HG03103 (cell line): ENCODE measurements around the gene ATAD2B.

ENCODE experiments used
- ATAC-seq: cut with Tn5 transposase; IDR thresholded peaks from one replicate; pipeline ENCODE4 v1.9.1; 2021; ENCODE audit warnings: low read depth; ENCODE audit not compliant: unreplicated experiment

Gene ATAD2B

DNA sequence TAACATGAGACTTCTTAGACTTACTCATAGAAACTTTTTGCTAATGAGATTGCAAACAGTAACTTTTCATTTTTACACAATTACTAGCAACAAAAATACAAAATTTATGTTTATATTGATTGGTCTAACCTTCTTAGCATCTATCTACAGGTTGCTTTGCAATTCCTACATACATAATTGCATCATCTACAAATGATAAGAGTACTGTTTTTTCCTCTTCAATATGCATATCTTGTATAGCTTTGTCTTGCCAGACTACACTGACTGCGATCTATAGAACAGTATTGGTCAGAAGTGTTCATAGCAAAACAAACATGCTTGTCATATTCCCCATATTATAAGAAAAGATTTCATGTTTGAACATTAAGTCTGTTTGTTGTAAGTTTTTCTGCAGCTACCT, 87.9 kb downstream of the ATAD2B start:
- ATAC-seq, result no peak

DNA sequence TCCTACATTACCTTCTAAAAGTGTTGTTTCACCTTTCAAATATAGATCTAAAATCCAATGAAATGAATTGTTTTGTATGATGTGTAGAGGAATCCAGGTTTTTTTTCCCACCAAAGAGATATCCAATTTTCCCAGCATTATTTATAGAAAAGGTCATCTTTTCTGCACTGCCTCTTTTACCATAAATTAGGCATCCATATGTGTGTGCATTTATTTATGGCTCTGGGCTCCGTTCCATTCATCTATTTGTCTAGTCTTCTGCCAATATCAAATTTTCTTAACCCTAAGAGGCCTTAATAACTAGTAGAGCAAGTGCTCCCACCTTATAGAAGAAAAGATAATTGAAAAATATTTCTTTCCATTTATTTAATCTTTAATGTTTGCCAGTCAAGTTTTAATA, 88.3 kb downstream of the ATAD2B start:
- ATAC-seq, result no peak

DNA sequence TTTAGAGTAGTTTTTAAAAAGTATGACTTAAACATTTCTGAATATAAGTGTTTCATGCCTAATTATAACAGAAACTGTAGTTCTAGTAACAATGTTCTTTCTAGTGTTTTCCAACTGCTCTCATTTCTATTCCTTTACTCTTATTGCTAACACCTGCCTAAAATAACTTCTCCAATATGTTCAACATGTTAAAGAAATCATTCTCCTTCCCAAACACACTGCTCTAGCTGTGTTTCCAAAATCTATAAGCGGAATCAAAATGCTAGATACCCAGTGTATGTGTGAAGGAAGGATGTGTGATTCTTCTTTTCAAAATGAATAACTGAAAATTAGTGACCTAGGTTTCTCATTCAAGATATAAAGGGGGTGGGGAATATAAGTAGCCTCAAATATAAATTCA, 89.1 kb downstream of the ATAD2B start:
- ATAC-seq, result no peak

DNA sequence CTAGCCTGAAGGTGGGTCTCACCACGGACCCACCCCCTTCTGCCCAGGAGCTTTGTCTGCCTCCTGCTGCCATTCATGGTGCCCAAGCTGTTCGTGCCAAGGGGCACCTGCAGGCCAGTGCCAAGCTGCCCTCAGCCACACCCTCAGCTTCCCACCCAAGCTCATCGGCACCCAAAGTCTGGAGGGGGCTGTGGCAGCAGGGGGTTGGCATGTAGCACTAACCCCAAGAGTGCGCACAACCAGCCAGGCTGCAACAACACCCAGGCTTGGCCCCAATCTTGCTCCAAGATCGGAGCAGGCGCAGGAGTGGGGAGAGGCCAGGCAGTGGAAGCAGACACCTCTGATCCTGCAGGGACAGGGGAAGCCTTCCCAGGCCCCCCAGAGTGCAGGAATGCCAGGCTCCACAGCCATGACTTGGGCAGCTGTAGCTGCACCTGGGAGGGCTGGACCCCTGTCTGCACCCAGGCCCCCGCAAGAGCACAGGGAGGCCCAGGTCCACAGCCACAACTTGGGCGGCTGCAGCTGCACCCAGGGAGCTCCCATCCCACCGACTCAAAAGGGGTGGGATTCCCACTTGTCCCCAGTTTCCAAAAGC, 89.9 kb downstream of the ATAD2B start:
- ATAC-seq, result no peak

DNA sequence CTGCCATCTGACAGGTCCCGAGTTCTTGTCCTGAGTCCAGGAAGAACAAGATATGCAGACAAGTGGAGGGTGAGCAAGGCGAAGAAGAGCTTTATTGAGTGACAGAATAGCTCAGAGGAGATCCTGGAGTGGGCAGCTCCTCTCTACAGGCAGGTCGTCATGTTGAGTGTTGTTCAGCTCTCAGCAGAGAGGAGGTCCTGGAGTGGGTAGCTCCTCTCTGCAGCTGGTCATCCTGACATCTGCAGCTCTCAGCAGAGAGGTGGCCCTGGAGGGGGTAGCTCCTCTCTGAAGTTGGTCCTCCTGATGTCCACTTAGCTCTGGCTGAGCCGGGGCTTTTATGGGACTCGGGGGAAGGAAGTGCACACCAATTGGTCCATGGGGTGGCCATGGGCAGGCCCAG, 90.4 kb downstream of the ATAD2B start:
- no peak for ATAC-seq

DNA sequence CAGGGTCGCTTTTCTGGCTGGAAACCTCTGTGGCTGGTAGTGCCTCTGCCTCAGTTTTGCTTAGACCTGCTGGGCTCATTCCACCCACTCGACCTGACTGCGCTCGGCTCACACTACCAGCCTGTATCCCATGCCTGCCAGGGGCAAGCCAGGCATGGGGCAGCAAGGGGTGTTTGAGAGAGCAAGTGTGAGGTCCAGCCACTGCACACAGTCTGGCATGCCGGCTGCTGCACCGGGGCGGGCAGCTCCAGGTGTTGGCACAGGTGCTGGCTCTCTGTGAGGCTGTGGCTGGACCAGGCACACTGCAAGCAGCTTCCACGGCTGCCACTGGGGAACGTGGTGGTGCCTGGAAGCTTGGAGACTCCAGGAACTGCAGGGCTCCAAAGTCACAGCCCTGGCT, 90.9 kb downstream of the ATAD2B start:
- no peak for ATAC-seq

DNA sequence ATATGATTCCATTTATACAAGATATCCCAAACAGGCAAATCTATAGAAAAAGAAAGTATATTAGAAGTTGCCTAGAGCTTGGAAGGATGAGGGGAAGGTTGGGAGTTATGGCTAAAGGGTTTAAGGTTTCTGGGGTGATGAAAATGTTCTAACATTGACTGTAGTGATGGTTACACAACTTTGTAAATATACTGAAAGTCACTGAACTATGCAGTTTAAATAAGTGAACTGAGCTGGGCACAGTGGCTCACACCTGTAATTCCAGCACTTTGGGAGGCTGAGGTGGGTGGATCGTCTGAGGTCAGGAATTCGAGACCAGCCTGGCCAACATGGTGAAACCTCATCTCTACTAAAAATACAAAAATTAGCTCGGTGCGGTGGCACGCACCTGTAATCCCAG, 91.5 kb downstream of the ATAD2B start:
- no peak for ATAC-seq

DNA sequence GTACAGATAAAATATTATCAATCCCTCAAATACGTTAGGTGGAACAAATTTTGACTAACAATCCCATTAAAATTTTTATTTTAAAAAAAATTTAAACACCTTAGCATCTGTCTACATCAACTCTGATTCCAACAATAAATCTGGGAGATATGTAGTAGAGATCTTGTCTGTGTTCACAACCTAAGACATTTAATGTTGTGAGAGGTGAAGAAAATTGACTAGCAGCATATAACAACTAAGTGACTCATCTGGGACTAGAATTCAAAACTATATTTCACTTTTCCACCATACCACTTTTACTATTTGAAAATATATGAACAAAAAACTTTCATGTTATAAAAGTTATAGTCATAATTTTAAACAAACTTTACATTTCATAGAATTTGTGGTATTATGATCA, 97.9 kb downstream of the ATAD2B start:
- no peak for ATAC-seq

DNA sequence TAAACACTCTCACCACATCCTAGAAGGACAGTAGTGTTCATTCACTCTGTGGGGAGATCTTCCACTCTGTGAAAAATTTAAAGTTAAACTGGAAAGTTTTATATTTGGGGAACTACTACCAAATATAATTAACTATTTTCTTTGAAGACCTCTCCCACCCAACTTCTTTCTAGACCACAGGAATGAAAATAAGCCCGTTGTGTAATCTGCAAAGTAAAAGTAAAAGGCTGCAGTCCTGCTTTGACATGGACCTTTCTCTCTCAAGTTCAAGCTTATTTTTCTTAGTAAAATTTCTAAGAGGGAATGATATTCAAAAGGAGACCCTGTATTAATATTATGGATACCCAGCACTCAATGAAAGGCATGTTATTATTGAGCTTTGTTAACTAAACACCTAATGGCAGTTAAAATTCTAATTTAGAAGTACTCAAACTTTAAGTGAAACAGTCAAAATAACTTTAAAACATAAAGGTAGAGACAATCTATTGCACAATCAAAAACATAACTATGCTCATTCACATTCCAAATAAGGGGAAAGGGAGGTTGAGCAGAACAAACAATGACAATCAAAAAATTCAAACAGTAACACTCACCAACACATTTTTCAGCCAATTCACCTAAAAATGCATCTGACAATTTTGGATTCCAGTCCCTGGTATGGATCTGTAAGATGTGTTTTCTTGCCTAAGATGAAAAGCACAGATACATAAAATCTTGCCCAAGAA, 98.5 kb downstream of the ATAD2B start:
- no peak for ATAC-seq

DNA sequence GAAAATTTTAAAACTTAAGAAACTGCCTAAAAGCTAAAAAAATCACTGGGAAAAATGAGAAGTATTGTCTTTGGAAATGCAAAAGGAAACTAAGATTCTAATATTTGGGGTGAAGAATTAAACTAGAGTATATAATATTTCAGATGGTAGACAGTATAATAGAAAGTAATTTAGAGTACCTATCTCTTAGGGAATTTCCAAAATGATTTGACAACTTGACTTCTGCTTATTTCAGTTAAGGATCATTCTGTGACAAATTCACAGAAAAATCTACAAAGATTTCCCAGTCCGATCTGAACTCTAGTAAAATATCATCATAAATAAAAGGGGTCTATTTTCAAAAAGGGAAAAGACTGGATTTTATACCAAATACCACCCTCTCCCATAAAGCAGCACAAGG, 99.6 kb downstream of the ATAD2B start:
- ATAC-seq, result no peak

DNA sequence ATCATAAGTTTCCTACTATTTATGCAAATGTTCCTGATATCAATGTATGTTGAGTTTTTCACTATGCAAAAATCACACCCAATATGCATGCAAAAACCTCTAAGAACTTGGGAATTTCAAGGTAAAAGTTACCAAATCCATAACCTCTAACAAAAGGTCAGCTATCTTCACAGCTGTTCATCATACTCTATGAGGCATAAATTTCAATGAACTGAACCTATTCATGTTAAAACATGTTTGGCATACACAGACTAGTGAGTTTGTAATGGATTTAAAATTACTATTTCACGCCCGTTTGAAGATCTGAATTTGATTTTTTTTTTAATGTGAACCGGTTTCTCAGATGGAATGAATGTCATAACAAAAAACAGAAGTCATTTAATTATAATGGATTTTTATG, 100.2 kb downstream of the ATAD2B start:
- no peak for ATAC-seq

DNA sequence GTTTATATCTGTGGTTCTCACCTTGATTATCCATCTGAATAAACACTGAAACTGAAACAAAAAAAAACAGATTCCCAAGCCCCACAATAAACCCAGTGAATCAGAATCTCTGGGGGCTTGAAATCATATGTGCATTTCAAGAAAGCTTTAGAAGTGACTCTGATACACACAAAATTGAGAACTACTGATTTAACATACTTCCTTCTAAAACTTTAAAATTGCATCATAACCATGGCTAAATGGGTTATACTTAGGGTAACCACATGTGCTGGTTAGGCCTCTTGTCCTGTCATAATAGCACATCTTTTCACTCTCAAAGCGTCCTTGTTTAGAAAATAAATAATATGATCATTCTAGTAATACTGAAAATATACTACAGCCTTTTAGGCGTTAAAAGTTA, 100.9 kb downstream of the ATAD2B start:
- no peak for ATAC-seq

DNA sequence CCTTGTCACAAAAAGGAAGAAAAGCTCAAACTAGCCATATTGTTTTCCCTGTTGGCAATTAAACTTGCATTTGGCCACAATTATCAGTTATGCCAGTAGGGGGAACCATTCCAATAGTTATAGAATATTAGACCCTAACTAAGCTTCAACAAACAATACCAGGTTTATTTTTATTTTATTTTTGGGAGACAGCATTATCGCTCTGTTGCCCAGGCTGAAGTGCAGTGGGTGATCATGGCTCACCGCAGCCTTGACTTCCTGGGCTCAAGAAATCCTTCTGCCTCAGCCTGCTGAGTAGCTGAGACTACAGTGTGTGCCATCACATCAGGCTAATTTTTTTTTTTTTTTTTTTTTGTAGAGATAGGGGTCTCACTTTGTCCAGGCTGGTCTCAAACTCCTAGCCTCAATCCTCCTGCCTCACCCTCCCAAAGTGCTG, 102.1 kb downstream of the ATAD2B start:
- ATAC-seq, result no peak

DNA sequence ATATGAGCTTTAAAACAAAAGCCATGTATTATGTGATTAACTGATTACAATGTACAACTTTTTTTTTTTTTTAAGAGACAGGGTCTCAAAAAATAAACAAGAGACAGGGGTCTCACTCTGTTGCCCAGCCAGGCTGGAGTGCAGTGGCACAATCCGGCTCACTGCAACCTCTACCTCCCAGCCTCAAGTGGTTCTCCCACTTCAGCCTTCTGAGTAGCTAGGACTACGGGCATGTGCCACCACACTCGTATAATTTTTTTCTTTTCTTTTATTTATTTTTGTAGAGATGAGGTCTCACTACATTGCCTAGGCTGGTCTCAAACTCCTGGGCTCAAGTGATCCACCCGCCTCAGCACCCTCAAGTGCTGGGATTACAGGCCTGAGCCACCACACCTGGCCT, 103.1 kb downstream of the ATAD2B start:
- ATAC-seq, result no peak

DNA sequence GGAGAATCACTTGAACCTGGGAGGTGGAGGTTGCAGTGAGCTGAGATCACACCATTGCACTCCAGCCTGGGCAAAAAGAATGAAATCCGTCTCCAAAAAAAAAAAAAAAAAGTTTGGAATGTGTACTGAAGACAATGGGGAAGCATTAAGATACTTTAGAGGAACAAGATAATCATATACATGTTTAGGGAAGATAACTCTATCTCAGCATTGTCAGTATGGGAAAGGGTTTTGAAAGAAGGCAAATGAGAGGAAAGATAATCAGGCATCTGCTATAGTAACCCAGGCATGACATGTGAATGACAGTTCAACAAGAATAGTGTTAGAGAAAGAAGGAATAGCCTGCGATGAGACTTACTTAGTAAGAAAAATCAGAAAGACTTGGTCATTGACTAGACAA, 112.0 kb downstream of the ATAD2B start:
- ATAC-seq, result no peak

DNA sequence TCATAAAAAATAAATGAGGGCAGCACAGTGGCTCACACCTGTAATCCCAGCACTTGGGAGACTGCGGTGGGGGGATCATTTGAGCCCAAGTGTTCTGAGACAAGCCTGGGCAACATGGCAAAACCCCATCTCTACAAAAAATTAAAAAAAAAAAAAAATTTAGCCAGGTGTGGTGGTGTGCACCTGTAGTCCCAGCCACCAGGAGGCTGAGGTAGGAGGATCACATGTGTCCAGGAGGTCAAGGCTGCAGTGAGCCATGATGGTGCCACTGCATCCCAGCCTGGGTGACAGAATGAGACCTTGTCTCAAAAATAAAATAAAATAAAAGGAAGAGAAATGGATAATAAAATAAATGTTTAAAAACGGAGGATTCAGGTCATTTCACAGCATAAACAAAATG, 113.5 kb downstream of the ATAD2B start:
- no peak for ATAC-seq

DNA sequence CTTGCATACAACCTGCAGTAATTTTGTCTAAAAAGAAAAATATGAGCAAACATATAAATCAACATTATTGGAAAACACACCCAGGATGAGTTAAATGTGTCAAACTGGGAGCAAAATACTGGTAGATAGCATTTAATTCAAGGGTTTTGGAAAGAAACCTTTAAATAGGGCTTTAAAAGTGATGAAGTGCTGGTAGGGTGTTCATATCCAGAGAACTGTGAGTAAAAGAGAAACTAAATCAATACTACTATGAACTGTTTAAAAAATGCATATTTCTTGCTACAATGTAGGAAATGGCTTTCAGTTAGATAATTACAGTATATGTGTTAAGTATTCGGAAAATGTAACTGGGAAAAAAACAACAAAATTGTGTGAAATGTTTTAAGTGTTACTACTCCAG, 117.8 kb downstream of the ATAD2B start:
- ATAC-seq, result no peak

DNA sequence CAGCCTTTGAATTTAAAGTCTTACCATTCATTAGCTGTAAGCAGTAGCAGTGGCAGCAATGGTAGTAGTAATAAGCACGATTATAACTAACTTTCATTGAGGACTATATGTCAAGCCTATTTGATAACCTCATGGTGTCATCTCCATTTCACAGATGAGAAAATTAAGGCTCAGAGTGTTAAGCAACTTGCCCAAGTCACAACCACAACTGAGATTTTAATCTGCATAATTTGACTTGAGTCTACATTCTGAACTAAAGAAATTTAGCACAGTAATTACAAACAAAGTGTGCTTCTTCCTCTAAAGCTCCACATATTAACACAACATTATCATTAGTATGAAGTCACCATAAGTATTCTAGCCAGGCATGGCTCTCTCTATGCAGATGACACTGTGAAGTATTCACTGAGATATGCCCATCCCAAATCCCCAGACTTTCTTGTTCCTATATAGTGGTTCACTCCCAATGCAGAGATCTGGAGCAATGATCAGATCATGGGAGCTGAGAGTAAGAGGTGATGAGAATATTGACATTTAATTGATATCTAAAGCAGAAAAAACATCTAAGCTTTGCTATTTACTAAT, 120.2 kb downstream of the ATAD2B start:
- no peak for ATAC-seq

DNA sequence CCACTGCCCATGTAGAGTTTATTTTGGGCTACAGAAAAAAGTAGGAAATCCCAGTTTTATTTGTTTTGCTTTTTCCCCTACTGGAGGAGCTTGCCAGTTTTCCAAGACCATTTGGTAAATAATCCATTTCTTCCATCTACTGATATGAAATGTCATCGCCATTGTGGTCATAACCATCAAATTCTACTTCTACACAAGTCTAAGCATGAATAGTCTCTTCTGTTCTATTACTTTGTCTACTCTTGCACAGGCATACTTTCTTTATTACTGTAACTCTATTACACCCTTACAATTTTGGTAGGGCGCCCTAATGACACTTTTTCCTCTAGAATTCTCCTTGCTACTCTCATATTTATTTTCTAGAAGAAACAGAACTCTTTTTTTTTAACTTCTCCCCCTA, 120.7 kb downstream of the ATAD2B start:
- ATAC-seq, result no peak

DNA sequence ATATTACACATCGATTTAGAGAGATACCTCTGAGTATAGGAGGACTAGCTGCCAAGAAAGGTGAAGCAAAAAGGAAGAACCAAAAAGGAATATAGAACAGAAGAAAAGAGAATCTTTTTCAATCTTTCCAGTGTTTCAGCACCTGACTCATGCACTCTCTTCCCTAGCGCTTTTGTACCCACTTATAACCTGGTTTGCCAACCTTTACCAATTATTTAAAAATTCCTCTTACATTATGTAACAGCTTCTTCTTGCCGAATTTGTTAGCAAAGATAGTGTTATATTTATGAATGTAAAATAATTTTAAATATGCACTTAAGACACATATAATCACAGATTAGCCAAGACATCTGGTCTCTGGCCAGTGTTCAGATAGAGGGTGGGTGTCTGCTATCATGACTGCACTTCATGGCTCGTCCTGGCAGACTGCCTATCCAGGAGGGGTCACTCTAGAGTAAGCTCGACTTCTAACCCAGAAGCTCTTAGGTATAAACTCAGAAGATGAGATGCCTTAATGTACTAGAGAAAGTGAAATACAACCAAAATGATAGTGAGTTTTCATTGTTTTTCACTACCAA, 122.9 kb downstream of the ATAD2B start:
- no peak for ATAC-seq

DNA sequence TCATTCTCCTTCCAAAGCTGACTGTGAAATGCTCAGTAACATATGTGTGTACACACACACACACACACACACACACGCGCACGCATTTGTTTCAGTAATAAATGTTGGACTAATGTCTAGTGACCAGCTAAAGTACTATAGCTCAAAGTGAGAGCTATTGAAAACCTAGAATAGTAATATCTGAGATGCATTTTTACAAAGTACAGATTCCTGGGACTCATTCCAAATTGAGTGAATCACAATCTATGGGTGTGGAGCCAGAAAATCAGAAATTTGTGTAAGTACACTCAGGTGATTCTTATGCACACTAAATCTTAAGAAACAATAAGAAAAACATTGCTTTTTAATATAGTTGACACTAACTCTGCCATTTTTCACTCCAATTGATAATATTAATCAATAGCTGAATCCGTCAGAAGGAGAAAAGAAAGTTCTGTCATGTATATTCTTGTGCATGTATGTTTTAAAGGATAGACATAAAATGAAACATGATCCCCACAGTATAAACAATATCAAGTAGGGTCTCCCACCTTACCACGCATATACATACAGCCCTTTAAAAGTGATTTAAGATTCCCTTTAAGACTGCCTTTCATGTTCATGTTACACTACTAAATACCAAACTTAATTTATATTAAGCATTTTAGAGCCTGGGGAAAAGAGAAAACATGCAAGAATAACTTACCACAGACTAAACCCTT, 123.5 kb downstream of the ATAD2B start:
- no peak for ATAC-seq
